ENCODE measurements around the gene ABCG5. TPM values are rescaled to one million over a fixed set of nuclear protein-coding genes. Genes with fewer than 3 reads are reported as not detected.

The ABCG5 gene
- total and polyA plus RNA-seq, 8 donors, result 0.06 TPM; not detected in 7

DNA sequence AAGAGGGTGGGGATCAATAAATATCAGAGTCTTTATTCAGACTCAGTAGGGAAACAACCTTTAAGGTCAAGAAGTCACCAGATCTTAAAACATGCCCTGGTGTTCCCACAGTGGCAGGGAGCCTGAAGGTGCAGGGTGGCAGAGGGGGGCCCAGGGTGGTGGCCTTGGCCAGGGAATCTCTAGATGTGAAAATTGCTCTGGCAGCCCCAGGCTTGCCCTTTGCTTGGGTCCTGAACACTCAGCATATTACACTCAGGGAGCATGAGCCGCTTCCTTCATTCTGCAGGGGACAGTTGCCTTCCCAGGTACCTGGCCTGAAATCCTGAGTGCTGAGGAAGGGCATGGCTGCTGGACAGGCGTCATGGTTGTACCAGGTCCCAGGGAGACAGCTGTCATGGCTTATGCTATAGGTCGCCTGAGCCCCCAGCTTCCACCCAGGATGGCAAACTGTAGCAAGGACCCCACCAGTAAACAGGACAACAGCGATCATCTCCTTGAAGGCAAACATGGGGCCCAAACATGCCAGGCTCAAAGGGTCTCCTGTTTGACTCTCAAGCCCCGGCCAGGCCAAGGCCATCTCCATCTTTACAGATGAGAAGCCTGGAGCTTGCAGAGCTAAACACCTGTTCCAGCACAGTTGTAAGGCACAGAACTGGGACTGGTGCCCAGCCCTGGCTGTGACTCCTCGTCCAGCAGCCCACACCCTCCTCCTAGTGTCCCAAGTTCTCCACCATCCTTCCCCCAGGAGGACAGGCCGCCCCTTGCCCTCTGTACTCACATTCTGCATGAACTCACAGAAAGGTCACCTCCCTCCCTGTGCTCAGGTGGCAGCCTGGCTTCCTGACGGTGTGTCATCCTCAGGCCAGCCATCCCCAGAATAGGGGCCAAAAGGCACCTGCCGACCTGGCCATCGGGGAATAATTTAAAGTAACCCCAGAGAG lies 14.8 kb upstream of the ABCG5 start:
- Histone ChIP-seq H3K27ac (no peak overlapping the region), H3K4me1 (no peaks in the 10 kb centered on the region), H3K27me3 (peaks cover 0 to 3% (median 0%) of the 10 kb centered on the region in 4 donors), H3K9me3 (no peaks in the 10 kb centered on the region), H3K36me3 (no peaks in the 10 kb centered on the region), H3K4me3 (no peak overlapping the region)
- 68 to 72% methylated on average over 10 of the region's 10 CpGs for WGBS, 2 donors
- intact Hi-C loops (cut with DNase I), result no loop called here
- ATAC-seq (no peak), FAIRE-seq (no peak), DNase-seq (no peak)
- TF ChIP-seq, protein P1, sequence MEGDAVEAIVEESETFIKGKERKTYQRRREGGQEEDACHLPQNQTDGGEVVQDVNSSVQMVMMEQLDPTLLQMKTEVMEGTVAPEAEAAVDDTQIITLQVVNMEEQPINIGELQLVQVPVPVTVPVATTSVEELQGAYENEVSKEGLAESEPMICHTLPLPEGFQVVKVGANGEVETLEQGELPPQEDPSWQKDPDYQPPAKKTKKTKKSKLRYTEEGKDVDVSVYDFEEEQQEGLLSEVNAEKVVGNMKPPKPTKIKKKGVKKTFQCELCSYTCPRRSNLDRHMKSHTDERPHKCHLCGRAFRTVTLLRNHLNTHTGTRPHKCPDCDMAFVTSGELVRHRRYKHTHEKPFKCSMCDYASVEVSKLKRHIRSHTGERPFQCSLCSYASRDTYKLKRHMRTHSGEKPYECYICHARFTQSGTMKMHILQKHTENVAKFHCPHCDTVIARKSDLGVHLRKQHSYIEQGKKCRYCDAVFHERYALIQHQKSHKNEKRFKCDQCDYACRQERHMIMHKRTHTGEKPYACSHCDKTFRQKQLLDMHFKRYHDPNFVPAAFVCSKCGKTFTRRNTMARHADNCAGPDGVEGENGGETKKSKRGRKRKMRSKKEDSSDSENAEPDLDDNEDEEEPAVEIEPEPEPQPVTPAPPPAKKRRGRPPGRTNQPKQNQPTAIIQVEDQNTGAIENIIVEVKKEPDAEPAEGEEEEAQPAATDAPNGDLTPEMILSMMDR (IDR thresholded peaks at IDR 0.05), result no peak

- H3K4me3 ChIP-seq, result no peak overlapping the region
- H3K9me3 ChIP-seq, result no peaks in the 10 kb centered on the region
- no peaks in the 10 kb centered on the region for H3K36me3 ChIP-seq
- WGBS, 2 donors, result 88 to 95% methylated on average over 21 of the region's 21 CpGs
- H3K4me1 ChIP-seq, result no peaks in the 10 kb centered on the region
- no peak overlapping the region for H3K27ac ChIP-seq
- ATAC-seq (no peak), FAIRE-seq (no peak), DNase-seq (peak in 1 of 6 donors; percentile 36)
- intact Hi-C loops (cut with DNase I), result no loop called here
- H3K27me3 ChIP-seq, result peaks cover 0 to 3% (median 0%) of the 10 kb centered on the region in 4 donors
- TF ChIP-seq, protein P1 (IDR thresholded peaks at IDR 0.05), result no peak
Observed at GRCh38 chr2:43852196-43852730, 13.6 kb upstream of the ABCG5 start.

DNA sequence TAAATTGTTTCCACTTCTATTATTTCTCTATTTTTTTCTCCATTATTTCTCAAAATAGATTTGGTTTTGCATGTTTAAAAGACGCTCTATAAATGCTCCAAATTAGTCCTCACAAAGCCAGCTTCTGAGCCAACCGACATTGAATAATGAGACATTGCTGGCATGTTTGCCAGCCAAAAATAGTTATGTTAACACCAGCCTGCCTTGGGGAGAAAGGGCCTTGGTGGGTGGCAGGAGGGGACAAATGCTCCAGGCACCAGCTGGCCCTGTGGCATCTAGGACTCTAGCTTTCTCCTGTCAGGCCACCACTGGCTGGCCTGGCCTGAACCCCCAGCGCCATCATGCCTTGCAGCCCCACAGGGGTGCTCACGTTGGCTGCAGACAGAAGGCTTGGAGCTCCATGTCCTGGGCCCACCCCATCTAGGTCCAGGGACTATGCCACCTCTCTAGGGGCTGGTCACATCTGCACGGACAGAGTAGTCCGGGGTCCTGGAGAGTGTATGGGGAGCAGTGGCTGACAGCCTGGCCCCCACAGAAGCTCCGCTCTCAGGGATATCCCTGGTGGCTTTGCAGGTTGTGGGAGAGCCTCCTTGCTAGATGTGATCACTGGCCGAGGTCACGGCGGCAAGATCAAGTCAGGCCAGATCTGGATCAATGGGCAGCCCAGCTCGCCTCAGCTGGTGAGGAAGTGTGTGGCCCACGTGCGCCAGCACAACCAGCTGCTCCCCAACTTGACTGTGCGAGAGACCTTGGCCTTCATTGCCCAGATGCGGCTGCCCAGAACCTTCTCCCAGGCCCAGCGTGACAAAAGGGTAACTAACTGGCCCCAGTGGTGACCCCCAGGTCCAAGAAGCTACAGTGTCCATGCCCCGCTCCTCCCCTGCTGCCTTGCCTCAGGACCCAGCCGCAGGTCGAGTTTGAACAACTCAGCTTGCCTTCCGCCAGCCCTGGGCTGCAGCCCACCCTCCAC lies 12.7 kb upstream of the ABCG5 start:
- intact Hi-C loops (cut with DNase I), result no loop called here
- peak in 1 of 4 donors; percentile 51 for ATAC-seq
- H3K4me1 ChIP-seq, result no peaks in the 10 kb centered on the region
- DNase-seq, result no peak
- H3K27me3 ChIP-seq, result peaks cover 0 to 3% (median 0%) of the 10 kb centered on the region in 4 donors
- no peaks in the 10 kb centered on the region for H3K9me3 ChIP-seq
- TF ChIP-seq, protein P1 (IDR thresholded peaks at IDR 0.05), result no peak
- no peaks in the 10 kb centered on the region for H3K36me3 ChIP-seq
- WGBS, 2 donors, result 81 to 87% methylated on average over 20 of the region's 20 CpGs
- FAIRE-seq, result no peak
- no peak overlapping the region for H3K27ac ChIP-seq
- no peak overlapping the region for H3K4me3 ChIP-seq

DNA sequence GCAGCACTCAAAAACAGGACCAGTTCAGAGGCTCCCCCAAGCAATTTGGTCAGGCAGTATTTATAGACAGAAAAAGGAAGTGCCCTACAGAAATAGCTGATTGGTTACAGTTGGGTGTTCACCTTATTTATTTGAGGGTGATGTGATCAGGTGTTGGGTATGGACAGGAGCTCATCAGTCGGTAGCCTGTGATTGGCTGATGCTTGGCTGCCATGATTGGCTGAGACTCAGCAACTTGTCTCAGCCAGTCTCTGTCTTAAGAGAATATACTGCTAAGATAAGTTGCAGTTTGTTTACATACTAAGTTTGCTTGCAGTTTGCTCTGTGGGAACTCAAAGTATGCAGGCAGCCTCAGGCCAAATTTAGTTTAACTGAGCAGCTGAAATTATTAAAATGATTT lies 9.6 kb upstream of the ABCG5 start:
- no peaks in the 10 kb centered on the region for H3K27me3 ChIP-seq
- DNase-seq (no peak), FAIRE-seq (no peak), ATAC-seq (no peak)
- intact Hi-C loops (cut with DNase I), result no loop called here
- H3K27ac ChIP-seq, result no peak overlapping the region
- WGBS, 2 donors, result 78 to 81% methylated on average over 1 of the region's 1 CpG
- no peaks in the 10 kb centered on the region for H3K9me3 ChIP-seq
- no peaks in the 10 kb centered on the region for H3K36me3 ChIP-seq
- H3K4me3 ChIP-seq, result no peak overlapping the region
- no peaks in the 10 kb centered on the region for H3K4me1 ChIP-seq
- TF ChIP-seq, protein P1 (IDR thresholded peaks at IDR 0.05), result no peak
